GOT3 (cell line): ENCODE data around the gene RPP25L.

Source experiments
- DNase-seq: peaks from one replicate; lab custom pipeline; 2025; ENCODE audit warnings: mixed read lengths; lab: John Stamatoyannopoulos, UW

RPP25L gene

GRCh38 chr9:34611251-34611810 lies 566 bp downstream of the RPP25L start:
- no peak for DNase-seq

DNA sequence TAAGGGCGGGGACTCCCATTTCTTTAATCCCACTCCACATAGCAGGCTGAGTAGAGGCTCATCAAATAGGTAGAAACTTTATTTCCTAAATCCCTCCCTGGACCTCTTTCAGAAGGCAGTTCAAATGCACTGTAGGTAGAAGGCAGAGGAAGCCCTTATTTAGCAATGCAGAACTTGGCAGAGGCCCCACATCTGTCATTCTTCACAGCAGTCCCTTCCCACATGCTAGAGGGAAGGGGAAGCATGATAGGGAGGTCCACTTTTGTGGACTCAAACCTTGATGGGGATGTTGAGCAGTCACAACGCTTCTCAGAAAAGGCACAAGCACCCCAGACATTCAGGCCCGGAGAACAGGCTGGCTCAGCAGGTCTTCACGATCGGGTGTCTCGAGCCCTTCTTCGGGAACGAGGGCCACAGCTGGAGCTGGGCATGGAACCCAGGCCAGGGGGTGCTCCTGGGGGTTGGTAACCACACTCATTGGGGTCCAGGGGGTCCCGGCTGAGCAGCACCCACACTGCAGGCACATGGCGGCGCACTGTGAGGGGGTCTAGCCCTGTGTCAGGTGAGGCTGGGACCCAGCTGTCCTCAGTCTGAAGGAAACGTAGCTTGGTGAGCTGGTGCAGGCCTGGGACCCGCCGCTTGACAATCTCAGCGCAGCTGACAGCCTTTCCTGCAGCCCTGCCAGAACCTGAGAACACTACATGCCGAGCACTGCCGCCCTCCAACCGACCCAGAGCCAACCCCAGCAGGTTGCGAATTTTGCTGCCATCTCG lies 1.3 kb downstream of the RPP25L start:
- DNase-seq: no peak

GRCh38 chr9:34607331-34607730 lies 4.6 kb downstream of the RPP25L start:
- no peak for DNase-seq

GRCh38 chr9:34606905-34607304 lies 5.0 kb downstream of the RPP25L start:
- no peak for DNase-seq

DNA sequence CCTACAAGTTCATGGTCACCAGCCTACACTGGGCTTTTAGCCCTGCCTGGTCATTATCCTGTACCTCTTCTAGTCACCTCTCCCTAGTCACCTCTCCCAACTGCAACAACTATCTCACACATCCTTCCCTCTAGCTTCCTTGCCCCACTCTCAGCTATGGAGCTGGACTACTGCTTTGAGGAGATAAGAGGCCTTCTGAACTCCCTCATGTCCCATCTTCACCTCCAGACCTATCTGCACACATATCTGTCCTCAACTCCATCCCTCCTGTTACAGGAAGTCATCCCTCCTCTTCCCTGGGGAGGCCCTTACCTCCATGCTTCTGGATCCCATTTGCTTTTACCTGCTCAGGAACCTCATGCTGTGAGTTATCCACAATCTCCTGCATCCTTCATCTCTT lies 5.7 kb downstream of the RPP25L start:
- no peak for DNase-seq

- no peak for DNase-seq
Measured at GRCh38 chr9:34603610-34604231, 8.2 kb downstream of the RPP25L start.

DNA sequence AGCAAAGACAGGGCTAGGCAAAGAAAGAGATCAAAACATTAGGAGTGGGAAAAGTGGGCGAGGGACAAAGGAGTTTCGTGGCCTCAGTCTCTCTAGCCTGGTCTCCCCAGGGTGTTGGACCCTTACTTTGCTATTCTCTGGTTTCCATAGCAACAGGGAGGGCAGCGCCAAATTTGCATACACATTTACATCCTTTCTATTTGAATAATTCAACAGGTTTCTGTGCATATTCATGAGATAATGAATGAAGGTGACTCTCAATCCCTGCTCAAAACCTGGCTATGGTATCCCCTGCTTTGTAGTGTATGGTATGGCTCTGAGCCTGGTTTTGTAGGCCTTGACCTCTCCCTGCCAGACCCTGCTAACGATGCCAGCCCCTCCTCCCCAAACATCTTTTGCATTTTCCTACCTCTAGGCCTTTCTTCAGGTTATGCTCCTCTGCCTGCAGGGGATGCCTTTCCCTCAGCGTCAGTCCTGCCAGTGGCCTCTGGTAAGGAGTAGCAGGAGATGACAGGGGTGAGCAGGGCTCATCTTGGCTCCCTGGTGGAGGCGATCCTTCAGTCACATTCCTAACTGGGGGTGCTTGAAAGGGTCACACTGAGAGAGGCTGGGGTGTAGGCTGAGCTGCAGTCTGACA lies 9.8 kb downstream of the RPP25L start:
- DNase-seq: no peak

- no peak for DNase-seq
Measured at GRCh38 chr9:34600908-34601307, 11.0 kb downstream of the RPP25L start.

GRCh38 chr9:34599546-34599945 lies 12.4 kb downstream of the RPP25L start:
- DNase-seq: no peak

DNA sequence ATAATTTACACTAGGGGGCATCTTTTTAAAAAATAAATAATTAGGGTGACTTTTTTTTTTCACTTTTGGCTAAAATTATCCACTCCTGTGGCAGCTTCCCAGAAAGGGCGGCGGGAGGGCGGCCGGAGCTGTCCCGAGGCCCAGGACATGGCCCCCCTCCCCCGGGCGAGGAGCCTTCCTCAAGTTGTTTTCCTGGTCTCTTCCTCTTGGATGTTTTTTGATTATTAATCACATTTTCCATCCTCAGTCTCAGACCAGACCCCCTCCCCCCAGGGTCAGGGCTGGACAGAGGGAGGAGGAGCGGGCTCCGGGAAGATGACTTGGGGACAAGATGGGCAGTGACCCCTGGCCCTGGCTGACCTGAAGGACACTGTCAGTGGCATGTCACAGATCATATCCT lies 17.7 kb downstream of the RPP25L start:
- no peak for DNase-seq

GRCh38 chr9:34592895-34593601 lies 18.8 kb downstream of the RPP25L start:
- no peak for DNase-seq

DNA sequence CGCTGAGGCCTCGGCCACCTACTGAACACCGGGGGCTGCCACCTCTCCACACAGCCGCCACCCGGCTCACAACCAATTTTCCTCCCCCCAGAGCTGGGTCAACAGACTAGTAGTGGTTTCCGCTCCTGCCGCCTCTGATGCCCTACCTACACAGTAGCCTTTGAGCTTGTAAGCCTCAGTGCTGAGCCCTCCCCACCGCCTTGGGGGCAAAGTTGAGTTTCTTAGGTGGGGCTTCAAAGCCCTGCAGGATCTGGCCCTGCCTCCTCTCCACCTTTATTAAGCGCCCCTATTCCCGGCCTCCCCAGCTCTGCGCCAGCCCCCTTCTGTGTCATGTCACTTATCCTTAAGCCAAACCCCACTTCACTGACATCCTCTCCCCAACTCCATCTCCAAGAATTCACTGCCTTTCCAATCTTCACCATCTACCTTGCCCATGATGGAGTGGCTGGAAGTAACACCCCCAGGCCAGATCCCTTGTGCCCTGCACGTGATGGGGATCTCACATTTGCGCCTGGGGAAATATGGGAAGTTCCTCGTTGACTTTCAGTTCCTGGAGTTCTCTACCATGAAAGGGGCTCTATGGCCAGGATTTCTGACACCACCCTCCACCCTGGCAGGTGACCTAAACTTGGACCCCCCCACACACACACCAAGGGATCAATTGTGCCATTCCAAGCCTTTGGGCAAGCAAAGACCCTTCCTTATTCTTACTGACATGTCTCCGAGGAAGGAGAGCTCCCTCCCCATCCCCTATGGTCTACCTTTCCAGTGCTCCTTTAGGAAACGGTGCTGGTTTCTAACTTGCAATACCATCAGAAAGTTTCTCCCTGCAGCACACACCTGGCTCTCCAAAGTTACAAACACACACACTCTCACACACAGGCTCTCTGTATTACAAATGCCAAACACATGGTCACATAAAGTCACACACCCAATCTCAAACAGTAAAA lies 19.7 kb downstream of the RPP25L start:
- DNase-seq: no peak

GRCh38 chr9:34591248-34591916 lies 20.5 kb downstream of the RPP25L start:
- DNase-seq: peak; percentile 26

GRCh38 chr9:34590381-34591247 lies 21.3 kb downstream of the RPP25L start:
- DNase-seq: no peak

GRCh38 chr9:34589636-34590380 lies 22.1 kb downstream of the RPP25L start, which contains the start of gene CNTFR:
CNTFR (minus strand) TSS chr9:34589724; CDS start chr9:34568981, 20,743 bp downstream.
- DNase-seq: no peak

- no peak for DNase-seq
Measured at GRCh38 chr9:34588671-34589635, 22.9 kb downstream of the RPP25L start.

DNA sequence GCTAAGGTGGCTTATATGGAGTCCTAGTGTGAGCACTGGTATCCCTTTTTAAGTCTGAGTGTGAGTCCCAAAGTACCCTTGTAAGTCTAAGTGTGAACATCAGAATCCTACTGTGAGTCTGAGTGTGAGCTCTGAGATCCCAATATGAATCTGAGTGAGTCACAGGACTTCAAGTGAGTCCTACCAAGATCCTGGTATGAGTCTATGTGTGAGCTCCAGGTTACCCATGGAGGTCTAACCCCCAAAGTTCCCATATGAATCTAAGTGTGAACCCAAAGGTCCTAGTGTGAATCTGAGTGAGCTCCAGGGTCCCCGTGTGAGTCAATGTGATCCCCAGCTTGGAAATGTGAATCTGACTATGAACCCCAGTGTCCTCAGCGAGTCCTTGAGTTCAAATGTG lies 24.6 kb downstream of the RPP25L start:
- DNase-seq: no peak
